Pancreas (tissue), 10 donors: Measurements from ENCODE around the gene CLEC20A. TPM values are rescaled to one million over a fixed set of nuclear protein-coding genes. Genes with fewer than 3 reads are reported as not detected.
A peak's percentile ranks its signal among the peaks of the same experiment; 100 is the strongest.

ENCODE experiments used
- ATAC-seq, 4 donors: fragments of 200-7000 bp; cut with Tn5 transposase; one replicate each; pipeline versions ENCODE4 v1.8.0 to v1.9.1; 2020; ENCODE audit warnings: mild to moderate bottlenecking in 4 of 4, moderate library complexity in 4 of 4
- DNase-seq, 6 donors: peaks; one replicate each; pipeline ENCODE4 v3.0.0-alpha.2; 2020
- FAIRE-seq: peaks from 2 replicates; lab custom pipeline; 2012; peaks lifted over from hg19 to GRCh38; lab: Jason Lieb, UNC
- H3K27ac ChIP-seq, 4 donors: fragments of 200-600 bp; sonication (generic); 1 replicate in 3 of 4; 2 replicates in 1 of 4; pipeline versions ENCODE4 v1.5.0 to v1.8.0; 2020
- H3K27me3 ChIP-seq, 4 donors: fragments of 200-600 bp; one replicate each; pipeline ENCODE4 v1.8.0; 2021
- H3K36me3 ChIP-seq, 3 donors: fragments of 200-600 bp; sonication (generic) in 1 of 3; one replicate each; pipeline versions ENCODE4 v1.5.0 to v1.8.0; 2020 to 2021
- H3K4me1 ChIP-seq, 3 donors: fragments of 200-600 bp; one replicate each; pipeline ENCODE4 v1.8.0; 2021
- H3K4me3 ChIP-seq, 4 donors: fragments of 200-600 bp; sonication (generic) in 2 of 4; one replicate each; pipeline versions ENCODE4 v1.5.0 to v1.8.0; 2020 to 2021
- H3K9me3 ChIP-seq, 4 donors: fragments of 200-600 bp; one replicate each; pipeline ENCODE4 v1.8.0; 2021
- WGBS, 2 donors: extraction: QIAGEN DNeasy Blood & Tissue Kit; methylation state at CpG; one replicate each; pipeline ENCODE4 v1.1.7; 2013; 5-methylcytosine and 5-hydroxymethylcytosine counted together
- intact Hi-C, 3 donors: fragments of 100-400 bp; cut with DNase I; formaldehyde crosslinking; loops; one replicate each; pipeline versions ENCODE4 v1.11.1 to v1.14.2; 2022
- polyA plus RNA-seq, 2 donors: library from polyadenylated mRNA; stranded (reverse); fragments of 200-250 nt; gene quantifications; one replicate each; pipeline ENCODE4 v1.2.3, GENCODE V29; 2013
- total RNA-seq, 6 donors: library from RNA; stranded (reverse); fragmentation: NEBNext Ultra II Directional in 4 of 6; extraction: Animal tissue kit (Norgen Biotek cat#: 25700) in 4 of 6; gene quantifications; one replicate each; pipeline versions ENCODE4 v1.2.1 to v1.2.4, GENCODE V29; 2021 to 2023
- TF ChIP-seq, protein P1 (sequence below), 4 donors: fragments of 200-600 bp; sonication (generic) in 3 of 4; IDR thresholded peaks; one replicate each; pipeline versions ENCODE4 v1.5.0 to v1.8.0; 2021; ENCODE audit warnings: antibody characterized with exemption in 4 of 4
- donor health status: healthy with polysubstance abuse.
- donor health status: DM: no; HTN: no; CAD: no; lungs with moderate emphysema.
- donor health status: DM: no; HTN: no; CAD: no.
- donor health status: control.
- donor health status: control.
- donor health status: Bipolar disorder and iron deficiency.
- donor health status: DM: yes; HTN: yes; CAD: no.
- donor health status: DM: no; HTN: no; CAD: no.
- donor health status: DM: no; HTN: no; CAD: no.
- donor health status: DM: yes; HTN: yes; CAD: no.

Gene CLEC20A
- total and polyA plus RNA-seq, 8 donors = not detected

DNA sequence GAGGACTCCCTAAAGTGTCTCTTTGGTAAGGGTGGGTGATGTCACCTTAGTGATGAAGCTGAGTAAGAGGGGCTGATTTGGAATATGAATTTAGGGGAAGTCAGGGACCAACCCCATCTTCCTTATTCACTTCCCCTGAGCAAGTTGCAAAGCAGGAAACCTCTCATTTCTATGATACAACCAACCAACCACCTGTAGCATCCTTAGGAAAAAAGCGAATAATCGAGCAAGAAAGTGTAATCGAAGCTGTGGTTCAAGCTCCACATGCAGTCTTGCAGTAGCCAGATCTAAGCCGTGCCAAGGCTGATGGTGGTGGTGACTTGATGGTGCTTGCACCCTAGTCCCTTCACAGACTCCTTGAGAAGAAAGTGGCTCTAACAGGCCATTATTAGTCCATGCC lies 19.3 kb upstream of the CLEC20A start:
- intact Hi-C loops = no loop called here
- WGBS, 2 donors = 87 to 92% methylated on average over 4 of the region's 4 CpGs
- ATAC-seq = no peak
- Histone ChIP-seq H3K4me3 (no peak overlapping the region), H3K27ac (no peak overlapping the region), H3K9me3 (no peaks in the 10 kb centered on the region), H3K36me3 (no peaks in the 10 kb centered on the region), H3K27me3 (no peaks in the 10 kb centered on the region), H3K4me1 (no peaks in the 10 kb centered on the region)
- no peak for FAIRE-seq
- DNase-seq = no peak
- TF ChIP-seq, protein P1, sequence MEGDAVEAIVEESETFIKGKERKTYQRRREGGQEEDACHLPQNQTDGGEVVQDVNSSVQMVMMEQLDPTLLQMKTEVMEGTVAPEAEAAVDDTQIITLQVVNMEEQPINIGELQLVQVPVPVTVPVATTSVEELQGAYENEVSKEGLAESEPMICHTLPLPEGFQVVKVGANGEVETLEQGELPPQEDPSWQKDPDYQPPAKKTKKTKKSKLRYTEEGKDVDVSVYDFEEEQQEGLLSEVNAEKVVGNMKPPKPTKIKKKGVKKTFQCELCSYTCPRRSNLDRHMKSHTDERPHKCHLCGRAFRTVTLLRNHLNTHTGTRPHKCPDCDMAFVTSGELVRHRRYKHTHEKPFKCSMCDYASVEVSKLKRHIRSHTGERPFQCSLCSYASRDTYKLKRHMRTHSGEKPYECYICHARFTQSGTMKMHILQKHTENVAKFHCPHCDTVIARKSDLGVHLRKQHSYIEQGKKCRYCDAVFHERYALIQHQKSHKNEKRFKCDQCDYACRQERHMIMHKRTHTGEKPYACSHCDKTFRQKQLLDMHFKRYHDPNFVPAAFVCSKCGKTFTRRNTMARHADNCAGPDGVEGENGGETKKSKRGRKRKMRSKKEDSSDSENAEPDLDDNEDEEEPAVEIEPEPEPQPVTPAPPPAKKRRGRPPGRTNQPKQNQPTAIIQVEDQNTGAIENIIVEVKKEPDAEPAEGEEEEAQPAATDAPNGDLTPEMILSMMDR (IDR thresholded peaks at IDR 0.05) = no peak

DNA sequence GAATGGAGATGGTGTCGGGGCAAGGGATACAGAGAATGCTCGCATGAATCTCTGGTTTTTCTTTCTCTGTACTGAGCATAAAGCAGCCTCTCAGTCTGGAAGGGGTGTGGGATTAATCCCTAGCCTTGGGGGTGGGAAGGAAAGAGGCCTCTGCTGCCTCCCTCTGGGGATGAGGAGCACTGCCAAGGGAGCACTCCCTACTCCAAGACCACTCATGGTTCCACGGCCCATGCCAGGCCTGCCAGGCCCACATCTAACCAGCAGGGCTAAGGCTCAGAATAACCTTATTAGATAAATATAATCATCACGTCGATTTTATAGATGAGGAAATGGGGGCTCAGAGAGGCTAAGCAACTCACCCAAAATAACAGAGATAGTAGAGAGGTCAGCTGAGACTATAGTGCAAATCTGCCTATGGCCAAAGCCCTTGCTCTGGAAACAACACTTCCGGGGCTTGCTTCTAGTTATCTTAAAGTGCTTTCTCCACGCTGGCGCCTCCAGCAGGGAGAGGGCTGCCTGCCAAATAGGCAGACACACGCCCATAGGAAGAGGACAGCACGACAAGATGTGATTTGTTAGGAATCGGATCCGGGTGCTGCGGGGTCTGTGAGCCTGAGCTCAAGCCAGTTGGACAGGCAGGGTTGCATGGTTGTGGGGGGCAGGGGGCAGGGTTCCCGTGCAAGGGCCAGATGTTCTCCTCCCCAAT lies 16.7 kb upstream of the CLEC20A start:
- Histone ChIP-seq H3K27ac (no peak overlapping the region), H3K4me3 (no peak overlapping the region), H3K4me1 (no peaks in the 10 kb centered on the region), H3K9me3 (no peaks in the 10 kb centered on the region), H3K27me3 (no peaks in the 10 kb centered on the region), H3K36me3 (no peaks in the 10 kb centered on the region)
- intact Hi-C loops = no loop called here
- 66 to 74% methylated on average over 14 of the region's 14 CpGs for WGBS, 2 donors
- DNase-seq (no peak), FAIRE-seq (no peak), ATAC-seq (peak in 1 of 4 donors; percentile 15)
- TF ChIP-seq, protein P1 (IDR thresholded peaks at IDR 0.05) = no peak

DNA sequence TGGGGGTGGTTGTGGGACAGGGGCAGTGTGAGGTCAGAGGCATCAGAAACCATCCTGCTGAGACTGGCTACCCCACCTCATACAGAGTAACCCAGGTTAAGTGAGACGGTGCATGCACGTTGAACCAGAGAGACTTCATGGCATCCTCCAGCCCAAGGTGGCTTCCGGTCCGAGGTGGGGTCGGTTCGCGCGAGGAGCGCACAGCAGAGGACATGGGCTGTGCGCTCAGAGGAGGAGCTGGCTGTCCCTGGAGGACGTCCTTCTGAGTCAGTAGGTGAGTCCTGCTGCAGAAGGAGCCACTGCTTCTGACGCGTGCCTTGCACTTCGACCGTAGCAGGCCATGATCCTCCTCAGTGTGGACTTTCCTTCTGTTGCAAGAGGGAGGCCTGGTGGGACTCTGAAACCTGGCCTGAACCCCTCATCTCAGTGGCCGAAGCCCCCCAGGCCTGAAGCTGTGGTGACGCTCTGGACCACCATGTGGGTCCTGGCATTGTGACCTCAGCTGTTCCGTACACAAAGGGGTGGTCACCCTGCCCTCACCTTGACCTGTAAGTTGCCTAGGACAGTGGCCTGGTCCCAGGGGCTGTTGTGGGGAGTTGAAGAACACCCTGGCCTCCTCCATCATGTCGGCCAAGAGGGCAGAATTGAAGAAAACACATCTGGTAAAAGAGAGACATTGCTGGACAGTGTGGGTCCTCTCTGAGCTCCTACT lies 16.0 kb upstream of the CLEC20A start, which contains the start of gene TEX35:
TEX35 (plus strand) TSS at position 544 of the 712 bp plus-strand sequence; CDS start at position 624, 80 bp downstream.
- Histone ChIP-seq H3K27ac (no peak within 1 kb of the TSS), H3K36me3 (no peaks in the 10 kb centered on the region), H3K27me3 (no peaks in the 10 kb centered on the region), H3K4me1 (no peaks in the 10 kb centered on the region), H3K4me3 (no peak within 1 kb of the TSS), H3K9me3 (no peaks in the 10 kb centered on the region)
- DNase-seq (no peak), FAIRE-seq (no peak), ATAC-seq (no peak)
- intact Hi-C loops = no loop called here
- TF ChIP-seq, protein P1 (IDR thresholded peaks at IDR 0.05) = no peak
- 90 to 93% methylated on average over 19 of the region's 19 CpGs for WGBS, 2 donors

DNA sequence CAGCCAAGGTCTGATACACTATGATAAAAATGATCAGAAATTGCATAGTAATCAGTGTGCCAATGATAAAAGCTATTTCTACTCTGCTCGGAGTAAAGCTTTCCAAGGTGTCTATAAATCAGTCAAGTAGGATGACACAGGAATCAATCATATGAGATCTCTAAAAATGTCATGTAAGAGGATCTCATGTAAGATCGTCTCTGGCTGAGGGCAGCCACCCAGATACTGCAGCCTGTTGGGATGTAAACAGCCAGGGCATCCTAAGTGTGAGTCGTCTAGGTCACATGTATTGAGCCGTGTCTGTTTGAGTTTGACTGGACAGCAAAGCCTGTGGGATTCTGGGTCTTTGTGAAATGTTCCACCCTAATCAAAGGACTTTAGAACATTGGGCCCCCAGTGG lies 13.4 kb upstream of the CLEC20A start:
- Histone ChIP-seq H3K4me1 (no peaks in the 10 kb centered on the region), H3K27ac (no peak overlapping the region), H3K27me3 (no peaks in the 10 kb centered on the region), H3K4me3 (no peak overlapping the region), H3K9me3 (no peaks in the 10 kb centered on the region), H3K36me3 (no peaks in the 10 kb centered on the region)
- ATAC-seq = no peak
- intact Hi-C loops = no loop called here
- TF ChIP-seq, protein P1 (IDR thresholded peaks at IDR 0.05) = no peak
- WGBS, 2 donors = 83 to 84% methylated on average over 4 of the region's 4 CpGs
- no peak for DNase-seq
- FAIRE-seq = no peak
